Measurements from ENCODE around the gene P4HA2. TPM values are rescaled to one million over a fixed set of nuclear protein-coding genes. Genes with fewer than 3 reads are reported as not detected.
A peak's percentile ranks its signal among the peaks of the same experiment; 100 is the strongest.

The P4HA2 gene
- total and polyA plus RNA-seq, 9 of the 15 experiments (the other 6 are each of a cell fraction or from before 2014, with no cell fraction given) = 9.6 to 50.0 (median 12.7) TPM

DNA sequence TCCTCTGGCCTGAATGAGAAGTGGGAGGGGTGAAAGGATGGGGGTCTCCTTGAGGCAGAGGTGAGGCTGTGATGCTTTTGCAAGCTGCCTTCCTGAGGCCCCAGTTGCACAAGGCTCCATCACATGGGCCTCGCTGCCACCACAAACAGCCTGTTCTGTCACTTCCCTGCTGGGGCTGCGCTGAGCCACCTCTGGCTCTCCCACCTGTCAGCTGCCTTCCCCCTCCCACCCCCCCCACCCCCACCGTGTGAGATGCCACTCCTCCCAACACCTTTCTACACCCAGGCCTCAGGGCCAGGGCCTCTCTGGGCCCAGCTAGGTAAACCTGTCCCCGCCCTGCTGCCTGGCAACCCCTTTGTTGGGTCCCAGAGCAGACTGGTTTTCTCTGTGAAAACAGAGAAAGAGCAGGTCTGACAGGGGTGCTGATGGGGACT is 25.4 kb upstream of the P4HA2 start:
- no peaks in the 10 kb centered on the region for H3K9me1 ChIP-seq (ENCODE audit: control insufficient read depth, insufficient read depth, low read length)
- DNase-seq (ENCODE audit: extremely low read depth in 1 of 4, low spot score in 3 of 4) = no peak
- no peak for FAIRE-seq
- no TSS peak for BruUV-seq (replicated peaks)
- no peaks in the 10 kb centered on the region for H4K20me1 ChIP-seq (replicated peaks; ENCODE audit: control insufficient read depth, insufficient read depth, low read length)
- H3K27ac ChIP-seq (ENCODE audit: extremely low read depth, low read depth, low read length) = no peak overlapping the region
- no peaks in the 10 kb centered on the region for H3K36me3 ChIP-seq (ENCODE audit: control insufficient read depth, insufficient read depth, low read length)
- no peak overlapping the region for H3K4me3 ChIP-seq
- 71% methylated on average over 2 of the region's 4 CpGs for WGBS (ENCODE audit: insufficient coverage, low coverage, missing lambda C conversion rate)
- in situ Hi-C loops (cut with MboI) = no loop called here
- no peak for ATAC-seq
- H2AFZ ChIP-seq (ENCODE audit: low read depth, low read length) = no peak overlapping the region
- H3K79me2 ChIP-seq (ENCODE audit: control insufficient read depth, insufficient read depth, low read length) = peaks cover 5% of the 10 kb centered on the region
- no peaks in the 10 kb centered on the region; the same call in 1 of the 2 replicates for H3K9me3 ChIP-seq (replicated peaks; ENCODE audit: control insufficient read depth, insufficient read depth, low read depth, low read length)
- intact Hi-C loops (cut with micrococcal nuclease) = no loop called here
- ChIA-PET CTCF (ENCODE audit: low intra/inter-chr PET ratio) (no interaction called here), POLR2A (interaction anchor here (0.7 kb wide), 1 partner anchor 24 kb away, joined by 3 read pairs; no protein-coding TSS in a partner anchor)
- H3K27me3 ChIP-seq (ENCODE audit: control insufficient read depth in 2 of 2, insufficient read depth in 2 of 2, low read length in 2 of 2) = no peaks in the 10 kb centered on the region
- no peak overlapping the region for H3K4me2 ChIP-seq (ENCODE audit: insufficient read depth, low read length)
- peaks cover 0 to 16% of the 10 kb centered on the region in 2 experiments; a peak in 3 of 5 replicates for H3K4me1 ChIP-seq (replicated peaks in 1 of 2; ENCODE audit: control insufficient read depth in 2 of 2, insufficient read depth in 2 of 2, low read length in 2 of 2)
- TF ChIP-seq ZNF239 (CRISPR knock-in tag; IDR thresholded peaks at IDR 0.05) (no peak), RNF2 (IDR thresholded peaks at IDR 0.05) (no peak), TEAD2 (tag; IDR thresholded peaks at IDR 0.05) (no peak), U2AF1 (optimal IDR thresholded peaks at IDR 0.05; ENCODE audit: low read depth, low read length) (no peak)
- TF ChIP-seq, protein P1, sequence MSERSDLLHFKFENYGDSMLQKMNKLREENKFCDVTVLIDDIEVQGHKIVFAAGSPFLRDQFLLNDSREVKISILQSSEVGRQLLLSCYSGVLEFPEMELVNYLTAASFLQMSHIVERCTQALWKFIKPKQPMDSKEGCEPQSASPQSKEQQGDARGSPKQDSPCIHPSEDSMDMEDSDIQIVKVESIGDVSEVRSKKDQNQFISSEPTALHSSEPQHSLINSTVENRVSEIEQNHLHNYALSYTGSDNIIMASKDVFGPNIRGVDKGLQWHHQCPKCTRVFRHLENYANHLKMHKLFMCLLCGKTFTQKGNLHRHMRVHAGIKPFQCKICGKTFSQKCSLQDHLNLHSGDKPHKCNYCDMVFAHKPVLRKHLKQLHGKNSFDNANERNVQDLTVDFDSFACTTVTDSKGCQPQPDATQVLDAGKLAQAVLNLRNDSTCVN (CRISPR knock-in tag; IDR thresholded peaks at IDR 0.05) = no peak
- H3K9ac ChIP-seq (ENCODE audit: insufficient read depth in 1 of 2, low read depth in 2 of 2, low read length in 2 of 2) = peak overlapping the region in 1 of 2 experiments; percentile 40; a peak in 1 of 4 replicates

Measured in K562 (cell line).